Smooth muscle cell (in vitro differentiated cells): ENCODE data around the gene B3GNT2. TPM values are rescaled to one million over a fixed set of nuclear protein-coding genes. Genes with fewer than 3 reads are reported as not detected.

ENCODE experiments used
- DNase-seq: peaks from one replicate; lab custom pipeline; 2025; ENCODE audit not compliant: unreplicated experiment; lab: John Stamatoyannopoulos, UW
- H2AFZ ChIP-seq: fragments of 200-600 bp; sonication (generic); 2 replicates; pipeline ENCODE4 v1.6.0; 2016; ENCODE audit warnings: antibody characterized with exemption, low read depth, mild to moderate bottlenecking
- H3F3A ChIP-seq: fragments of 200-600 bp; sonication (generic); 2 replicates; pipeline ENCODE4 v1.6.0; 2017; ENCODE audit warnings: antibody characterized with exemption, low read depth
- H3K27ac ChIP-seq: fragments of 200-600 bp; sonication (generic); 2 replicates; pipeline ENCODE4 v1.5.1; 2016; ENCODE audit warnings: low read depth, mild to moderate bottlenecking
- H3K27me3 ChIP-seq: fragments of 200-600 bp; sonication (generic); 2 replicates; pipeline ENCODE4 v1.6.1; 2016; ENCODE audit warnings: low read depth, mild to moderate bottlenecking
- H3K36me3 ChIP-seq: fragments of 200-600 bp; sonication (generic); 2 replicates; pipeline ENCODE4 v1.5.1; 2016; ENCODE audit warnings: low read depth
- H3K4me1 ChIP-seq: fragments of 200-600 bp; sonication (generic); 2 replicates; pipeline ENCODE4 v1.5.1; 2016; ENCODE audit warnings: low read depth
- H3K4me2 ChIP-seq: fragments of 200-600 bp; sonication (generic); 2 replicates; pipeline ENCODE4 v1.6.0; 2016; ENCODE audit warnings: mild to moderate bottlenecking
- H3K4me3 ChIP-seq: fragments of 200-600 bp; sonication (generic); 2 replicates; pipeline ENCODE4 v1.5.1; 2016; ENCODE audit warnings: mild to moderate bottlenecking
- H3K79me2 ChIP-seq: fragments of 200-600 bp; sonication (generic); 2 replicates; pipeline ENCODE4 v1.6.0; 2016; ENCODE audit warnings: low read depth, mild to moderate bottlenecking
- H3K9ac ChIP-seq: fragments of 200-600 bp; sonication (generic); 2 replicates; pipeline ENCODE4 v1.6.0; 2016; ENCODE audit warnings: low read depth
- H3K9me3 ChIP-seq: fragments of 200-600 bp; sonication (generic); replicated peaks from 2 replicates; pipeline ENCODE4 v1.5.1; 2016; ENCODE audit warnings: low read depth
- H4K20me1 ChIP-seq: fragments of 200-600 bp; sonication (generic); 2 replicates; pipeline ENCODE4 v1.6.0; 2016; ENCODE audit warnings: low read depth
- CTCF ChIP-seq: fragments of 200-600 bp; sonication (generic); IDR thresholded peaks from 2 replicates; pipeline ENCODE4 v1.5.1; 2017; ENCODE audit warnings: borderline replicate concordance, mild to moderate bottlenecking, antibody characterized with exemption; ENCODE audit not compliant: insufficient read depth, poor library complexity, severe bottlenecking
- WGBS: methylation state at CpG from one replicate; pipeline ENCODE4 v1.1.7; 2016; ENCODE audit warnings: low lambda C conversion rate; 5-methylcytosine and 5-hydroxymethylcytosine counted together
- polyA plus RNA-seq: library from polyadenylated mRNA; unstranded; fragments of >200 nt; fragmentation: Nextera tagmentation; extraction: Ambion mirVana; gene quantifications from 2 replicates; pipeline ENCODE4 v1.2.1, GENCODE V29; 2016
- total RNA-seq: library from RNA; depleted of rRNA; stranded (reverse); fragments of >200 nt; gene quantifications from 2 replicates; pipeline ENCODE4 v1.2.3, GENCODE V29; 2014

B3GNT2 gene
- total and polyA plus RNA-seq, 2 experiments from 2014 or later = 16.5 to 29.3 TPM

- Histone ChIP-seq H3F3A (no peaks in the 10 kb centered on the region), H3K4me2 (no peak overlapping the region), H3K9ac (no peak overlapping the region), H4K20me1 (no peaks in the 10 kb centered on the region), H3K27me3 (no peaks in the 10 kb centered on the region), H3K9me3 (no peaks in the 10 kb centered on the region), H3K36me3 (no peaks in the 10 kb centered on the region), H3K79me2 (no peaks in the 10 kb centered on the region), H2AFZ (no peak overlapping the region), H3K4me3 (no peak overlapping the region), H3K4me1 (no peaks in the 10 kb centered on the region), H3K27ac (no peak overlapping the region)
- no peak for TF ChIP-seq CTCF
- DNase-seq = no peak
- WGBS = 74% methylated on average over 4 of the region's 4 CpGs
Measured at GRCh38 chr2:62231541-62231940, 35.6 kb downstream of the B3GNT2 start.

- Histone ChIP-seq H4K20me1 (no peaks in the 10 kb centered on the region), H3K9me3 (no peaks in the 10 kb centered on the region), H3K4me3 (no peak overlapping the region), H3K79me2 (no peaks in the 10 kb centered on the region), H3K4me2 (no peak overlapping the region), H3F3A (no peaks in the 10 kb centered on the region), H3K9ac (no peak overlapping the region), H3K4me1 (no peaks in the 10 kb centered on the region), H3K27me3 (no peaks in the 10 kb centered on the region), H3K36me3 (no peaks in the 10 kb centered on the region), H3K27ac (no peak overlapping the region), H2AFZ (no peak overlapping the region)
- 90% methylated on average over 16 of the region's 16 CpGs for WGBS
- DNase-seq = no peak
- TF ChIP-seq CTCF = no peak
Measured at GRCh38 chr2:62234755-62235655, 39.1 kb downstream of the B3GNT2 start.

- no peak for TF ChIP-seq CTCF
- 97% methylated on average over 6 of the region's 6 CpGs for WGBS
- no peak overlapping the region for H3K4me2 ChIP-seq
- no peaks in the 10 kb centered on the region for H3K27me3 ChIP-seq
- no peak overlapping the region for H3K27ac ChIP-seq
- H3K4me1 ChIP-seq = no peaks in the 10 kb centered on the region
- no peaks in the 10 kb centered on the region for H3K9me3 ChIP-seq
- no peak for DNase-seq
- no peak overlapping the region for H2AFZ ChIP-seq
- no peaks in the 10 kb centered on the region for H3F3A ChIP-seq
- no peak overlapping the region for H3K9ac ChIP-seq
- no peaks in the 10 kb centered on the region for H3K79me2 ChIP-seq
- H3K36me3 ChIP-seq = no peaks in the 10 kb centered on the region
- no peak overlapping the region for H3K4me3 ChIP-seq
- H4K20me1 ChIP-seq = no peaks in the 10 kb centered on the region
Measured at GRCh38 chr2:62236499-62236898, 40.6 kb downstream of the B3GNT2 start.

- Histone ChIP-seq H3K27ac (no peak overlapping the region), H3K4me1 (no peaks in the 10 kb centered on the region), H3K4me3 (no peak overlapping the region), H3K4me2 (no peak overlapping the region), H2AFZ (no peak overlapping the region), H3K36me3 (no peaks in the 10 kb centered on the region), H3K79me2 (no peaks in the 10 kb centered on the region), H3K27me3 (no peaks in the 10 kb centered on the region), H3K9me3 (no peaks in the 10 kb centered on the region), H3F3A (no peaks in the 10 kb centered on the region), H4K20me1 (no peaks in the 10 kb centered on the region), H3K9ac (no peak overlapping the region)
- no peak for TF ChIP-seq CTCF
- DNase-seq = no peak
- WGBS = 92% methylated on average over 10 of the region's 10 CpGs
Measured at GRCh38 chr2:62238236-62238635, 42.3 kb downstream of the B3GNT2 start.
